ENCODE results near the gene OOSP4A.
"Not testable (repeated sequence)": the region's sequence is repeated elsewhere in the genome, so short reads cannot be mapped to it uniquely, and the experiment has no call there.

Gene OOSP4A

GRCh38 chr11:59968395-59968783, 4.6 kb downstream of the OOSP4A start:
- no peak for TF ChIP-seq CTCF (IDR thresholded peaks at IDR 0.05; ENCODE audit: borderline replicate concordance, insufficient read depth, low read depth, low read length)
- no peak overlapping the region for H3K4me3 ChIP-seq (ENCODE audit: low read depth, low read length)

GRCh38 chr11:59973097-59973496, 9.3 kb downstream of the OOSP4A start:
- no peak for TF ChIP-seq CTCF (IDR thresholded peaks at IDR 0.05; ENCODE audit: borderline replicate concordance, insufficient read depth, low read depth, low read length)
- no peak overlapping the region for H3K4me3 ChIP-seq (ENCODE audit: low read depth, low read length)

- H3K4me3 ChIP-seq (ENCODE audit: low read depth, low read length), result no peak overlapping the region
- no peak for TF ChIP-seq CTCF (IDR thresholded peaks at IDR 0.05; ENCODE audit: borderline replicate concordance, insufficient read depth, low read depth, low read length)
These were observed 17.4 kb downstream of the OOSP4A start for GRCh38 chr11:59981106-59981770.

GRCh38 chr11:59982037-59982436, 18.2 kb downstream of the OOSP4A start:
- not testable (repeated sequence) for H3K4me3 ChIP-seq (ENCODE audit: low read depth, low read length)

- no peak overlapping the region for H3K4me3 ChIP-seq (ENCODE audit: low read depth, low read length)
- TF ChIP-seq CTCF (IDR thresholded peaks at IDR 0.05; ENCODE audit: borderline replicate concordance, insufficient read depth, low read depth, low read length), result no peak
These were observed 19.4 kb downstream of the OOSP4A start for GRCh38 chr11:59983212-59983611.

GRCh38 chr11:59984368-59984767, 20.5 kb downstream of the OOSP4A start:
- TF ChIP-seq CTCF (IDR thresholded peaks at IDR 0.05; ENCODE audit: borderline replicate concordance, insufficient read depth, low read depth, low read length), result no peak
- H3K4me3 ChIP-seq (ENCODE audit: low read depth, low read length), result no peak overlapping the region

- no peak for TF ChIP-seq CTCF (IDR thresholded peaks at IDR 0.05; ENCODE audit: borderline replicate concordance, insufficient read depth, low read depth, low read length)
- no peak overlapping the region for H3K4me3 ChIP-seq (ENCODE audit: low read depth, low read length)
These were observed 26.6 kb downstream of the OOSP4A start for GRCh38 chr11:59990421-59990820.

GRCh38 chr11:59992425-59992824, 28.6 kb downstream of the OOSP4A start:
- no peak overlapping the region for H3K4me3 ChIP-seq (ENCODE audit: low read depth, low read length)
- TF ChIP-seq CTCF (IDR thresholded peaks at IDR 0.05; ENCODE audit: borderline replicate concordance, insufficient read depth, low read depth, low read length), result no peak

Measured in GM12875 (cell line).